AG04449 (cell line): ENCODE data around the gene ABCG5.

Source experiments
- CTCF ChIA-PET: fragments of 350-600 bp; formaldehyde crosslinking; extraction: SDS; loops from one replicate; lab custom pipeline; 2021; ENCODE audit warnings: antibody characterized with exemption; lab: Yijun Ruan, JAX
- POLR2A ChIA-PET: fragments of 400-600, 350-600 bp; formaldehyde crosslinking; extraction: SDS; loops from one replicate; lab custom pipeline; 2020; ENCODE audit warnings: antibody characterized with exemption, inconsistent platforms; lab: Yijun Ruan, JAX
- DNase-seq: peaks from one replicate; pipeline ENCODE4 v3.0.0-alpha.2; 2010; ENCODE audit warnings: low read depth, low spot score
- H3K4me3 ChIP-seq: 2 replicates; pipeline ENCODE4 v1.5.1; 2011; ENCODE audit warnings: low read depth, mild to moderate bottlenecking, control low read depth, low read length
- TF ChIP-seq, protein P1 (sequence below): IDR thresholded peaks from one replicate; pipeline ENCODE4 v1.5.1; 2011; ENCODE audit warnings: mild to moderate bottlenecking, moderate library complexity, low read length, control low read depth, inconsistent platforms; ENCODE audit not compliant: insufficient read depth; ENCODE audit errors: missing control alignments

The ABCG5 gene

DNA sequence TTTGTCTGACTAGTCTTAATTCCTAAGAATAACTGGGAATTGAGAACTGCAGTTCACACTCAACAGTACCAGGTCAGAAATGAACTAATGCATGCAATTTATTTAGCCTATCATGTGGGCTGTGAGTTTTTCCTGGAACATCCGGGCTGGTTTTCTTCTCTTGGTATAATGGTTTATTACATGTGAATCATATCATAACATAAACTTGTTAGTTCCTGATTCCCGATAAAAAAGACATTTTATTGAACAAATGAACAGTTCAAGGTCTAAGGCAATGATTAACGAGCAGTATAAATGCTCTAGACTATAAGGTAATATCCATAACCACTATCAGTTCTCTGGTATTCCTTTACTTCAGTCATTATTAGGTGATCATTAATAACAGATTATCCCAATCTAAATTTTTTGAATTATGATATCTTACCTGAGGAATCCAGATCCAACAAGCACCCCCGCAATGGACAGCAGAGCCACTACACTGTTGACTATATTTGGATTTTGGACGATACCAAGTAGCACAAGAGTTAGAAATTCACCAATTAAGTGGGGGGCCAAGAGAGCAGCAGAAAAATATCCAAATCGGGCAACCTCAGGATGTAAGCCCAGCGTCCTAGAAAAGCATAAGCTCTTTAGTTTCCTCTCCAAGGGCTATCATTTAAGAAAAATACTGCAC is 19.0 kb downstream of the ABCG5 start:
- CTCF ChIA-PET: no interaction called here
- TF ChIP-seq, protein P1, sequence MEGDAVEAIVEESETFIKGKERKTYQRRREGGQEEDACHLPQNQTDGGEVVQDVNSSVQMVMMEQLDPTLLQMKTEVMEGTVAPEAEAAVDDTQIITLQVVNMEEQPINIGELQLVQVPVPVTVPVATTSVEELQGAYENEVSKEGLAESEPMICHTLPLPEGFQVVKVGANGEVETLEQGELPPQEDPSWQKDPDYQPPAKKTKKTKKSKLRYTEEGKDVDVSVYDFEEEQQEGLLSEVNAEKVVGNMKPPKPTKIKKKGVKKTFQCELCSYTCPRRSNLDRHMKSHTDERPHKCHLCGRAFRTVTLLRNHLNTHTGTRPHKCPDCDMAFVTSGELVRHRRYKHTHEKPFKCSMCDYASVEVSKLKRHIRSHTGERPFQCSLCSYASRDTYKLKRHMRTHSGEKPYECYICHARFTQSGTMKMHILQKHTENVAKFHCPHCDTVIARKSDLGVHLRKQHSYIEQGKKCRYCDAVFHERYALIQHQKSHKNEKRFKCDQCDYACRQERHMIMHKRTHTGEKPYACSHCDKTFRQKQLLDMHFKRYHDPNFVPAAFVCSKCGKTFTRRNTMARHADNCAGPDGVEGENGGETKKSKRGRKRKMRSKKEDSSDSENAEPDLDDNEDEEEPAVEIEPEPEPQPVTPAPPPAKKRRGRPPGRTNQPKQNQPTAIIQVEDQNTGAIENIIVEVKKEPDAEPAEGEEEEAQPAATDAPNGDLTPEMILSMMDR: no peak
- no peak for DNase-seq
- H3K4me3 ChIP-seq: no peak overlapping the region
- POLR2A ChIA-PET: no interaction called here

- CTCF ChIA-PET: no interaction called here
- POLR2A ChIA-PET: no interaction called here
These were observed 19.9 kb downstream of the ABCG5 start for GRCh38 chr2:43818761-43819160.

DNA sequence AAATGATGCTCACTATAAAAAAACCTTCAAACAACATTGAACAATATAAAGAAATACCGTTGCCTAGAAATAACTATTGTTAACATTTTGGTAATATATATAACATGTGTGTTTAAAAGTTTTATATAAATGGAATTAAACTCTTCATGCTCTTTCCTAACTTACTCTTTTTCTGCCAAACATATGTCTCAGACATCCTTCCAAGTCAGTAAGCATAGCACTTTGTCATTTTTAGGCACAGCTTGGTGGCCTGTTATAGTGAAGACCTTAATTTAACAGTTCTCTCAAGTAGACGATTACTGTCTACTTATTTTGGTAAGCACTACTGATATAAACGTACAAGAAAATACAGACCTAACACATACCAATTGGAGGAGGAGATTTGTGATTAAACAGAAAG is 23.9 kb downstream of the ABCG5 start:
- TF ChIP-seq, protein P1: no peak
- DNase-seq: no peak
- ChIA-PET CTCF (no interaction called here), POLR2A (no interaction called here)
- no peak overlapping the region for H3K4me3 ChIP-seq

More at GRCh38 chr2:43818761-43819160, 19.9 kb downstream of the ABCG5 start:
- H3K4me3 ChIP-seq: no peak overlapping the region
- TF ChIP-seq, protein P1: no peak
- no peak for DNase-seq

DNA sequence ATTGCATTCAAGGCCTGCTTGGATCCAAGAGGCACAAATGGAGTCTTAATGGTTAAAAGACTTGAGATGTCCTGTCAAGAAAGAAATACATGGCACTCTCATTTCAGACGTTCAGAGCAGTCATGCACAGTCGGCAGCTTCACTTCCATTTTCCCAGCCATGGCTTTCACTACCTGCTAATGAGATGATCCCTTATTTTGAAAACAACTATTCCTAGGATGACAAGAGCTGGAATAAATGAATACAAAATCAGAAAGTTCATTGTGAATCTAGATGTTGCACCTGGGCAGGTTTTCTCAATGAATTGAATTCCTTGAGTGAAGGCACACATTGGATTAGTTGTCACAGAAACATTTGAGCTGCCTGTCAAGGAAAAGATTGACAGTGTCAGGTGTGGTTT is 25.7 kb downstream of the ABCG5 start:
- DNase-seq: no peak
- ChIA-PET POLR2A (no interaction called here), CTCF (no interaction called here)
- TF ChIP-seq, protein P1: no peak
- no peak overlapping the region for H3K4me3 ChIP-seq

DNA sequence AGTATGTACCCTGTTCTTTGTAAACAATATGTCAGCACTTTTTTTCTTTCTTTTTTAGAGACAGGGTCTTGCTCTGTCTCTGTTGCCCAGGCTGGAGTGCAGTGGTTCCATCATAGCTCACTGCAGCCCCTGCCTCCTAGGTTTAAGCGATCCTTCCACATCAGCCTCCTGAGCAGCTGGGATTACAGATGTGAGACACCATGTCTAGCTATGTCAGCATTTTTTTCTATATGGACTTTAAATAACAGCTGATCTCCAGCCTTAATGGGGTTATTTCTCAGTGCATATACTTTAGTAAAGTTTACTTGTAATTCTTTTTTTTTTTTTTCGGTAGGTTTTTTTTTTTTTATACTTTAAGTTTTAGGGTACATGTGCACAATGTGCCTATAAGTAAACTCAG is 26.6 kb downstream of the ABCG5 start:
- ChIA-PET POLR2A (no interaction called here), CTCF (no interaction called here)
- no peak for DNase-seq
- TF ChIP-seq, protein P1: no peak
- no peak overlapping the region for H3K4me3 ChIP-seq

DNA sequence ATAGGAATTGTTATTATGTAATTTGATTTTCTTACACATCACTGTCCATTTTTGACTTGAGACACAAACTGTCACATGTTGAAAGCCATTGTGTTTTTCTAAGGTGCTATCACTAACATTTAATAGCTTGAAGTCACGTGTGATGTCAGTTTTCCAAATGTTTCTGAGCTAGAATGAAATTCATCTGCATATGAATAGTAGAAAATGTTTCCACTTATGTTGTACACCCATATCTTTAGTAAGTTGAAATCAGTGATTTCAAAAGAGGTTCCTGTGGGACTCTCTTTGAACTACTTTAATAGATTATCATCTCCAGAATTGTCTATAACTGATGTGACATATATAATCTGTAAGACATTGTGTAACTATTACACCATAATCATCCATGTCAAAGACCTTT is 27.8 kb downstream of the ABCG5 start:
- DNase-seq: no peak
- no peak overlapping the region for H3K4me3 ChIP-seq
- POLR2A ChIA-PET: no interaction called here
- TF ChIP-seq, protein P1: no peak
- CTCF ChIA-PET: no interaction called here
